Neural crest cell (in vitro differentiated cells): ENCODE data around the gene CLDN5. TPM values are rescaled to one million over a fixed set of nuclear protein-coding genes. Genes with fewer than 3 reads are reported as not detected.
A peak's percentile ranks its signal among the peaks of the same experiment; 100 is the strongest.

Experiments
- DNase-seq: peaks from one replicate; pipeline ENCODE4 v3.0.0; 2021; ENCODE audit warnings: low read depth, mixed read lengths, low spot score
- H3K27ac Mint-ChIP-seq: one replicate; pipeline ENCODE4 v1.8.0; 2021; ENCODE audit warnings: mild to moderate bottlenecking, mixed read lengths; ENCODE audit not compliant: unreplicated experiment
- H3K27me3 Mint-ChIP-seq: 2 replicates; pipeline ENCODE4 v1.8.0; 2021; ENCODE audit warnings: low read depth, mild to moderate bottlenecking, mixed read lengths
- H3K36me3 Mint-ChIP-seq: 2 replicates; pipeline ENCODE4 v1.8.0; 2021; ENCODE audit warnings: low read depth, mild to moderate bottlenecking, mixed read lengths
- H3K4me1 Mint-ChIP-seq: 2 replicates; pipeline ENCODE4 v1.8.0; 2021; ENCODE audit warnings: mixed read lengths
- H3K4me3 Mint-ChIP-seq: one replicate; pipeline ENCODE4 v1.8.0; 2021; ENCODE audit warnings: mild to moderate bottlenecking, mixed read lengths
- H3K9me3 Mint-ChIP-seq: 2 replicates; pipeline ENCODE4 v1.8.0; 2021; ENCODE audit warnings: mixed read lengths
- total RNA-seq: library from RNA; stranded (reverse); gene quantifications from 2 replicates; pipeline ENCODE4 v1.2.1, GENCODE V29; 2021
- TF ChIP-seq, protein P1 (sequence below): fragments of 200-600 bp; sonication (generic); conservative IDR thresholded peaks from 2 replicates; pipeline ENCODE4 v1.5.0; 2021; ENCODE audit warnings: antibody characterized with exemption, mild to moderate bottlenecking

CLDN5 gene
- total RNA-seq, 1 donor from 2014 or later, result 1.3 TPM

DNA sequence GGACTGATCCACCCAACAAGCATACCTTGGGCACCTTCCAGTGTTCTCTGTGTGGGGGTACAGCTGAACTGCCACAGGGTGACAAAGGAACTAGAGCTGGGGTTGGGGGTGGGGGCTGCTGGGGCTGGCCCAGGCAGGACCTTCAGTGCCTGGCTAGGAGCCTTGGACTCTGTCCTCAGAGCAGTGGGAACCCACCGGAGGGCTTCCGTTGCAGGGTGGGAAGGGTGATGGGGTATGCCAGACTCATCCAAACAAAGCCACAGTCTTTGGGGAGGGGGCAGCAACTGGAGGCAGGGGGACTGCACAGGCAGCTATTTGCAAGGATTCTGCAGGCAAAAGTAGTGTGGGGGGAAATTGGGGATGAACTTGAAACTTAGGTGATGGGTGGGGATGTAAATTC lies 35.7 kb upstream of the CLDN5 start:
- DNase-seq, result no peak
- no peak overlapping the region for H3K27ac Mint-ChIP-seq
- H3K36me3 Mint-ChIP-seq, result no peaks in the 10 kb centered on the region
- TF ChIP-seq, protein P1, sequence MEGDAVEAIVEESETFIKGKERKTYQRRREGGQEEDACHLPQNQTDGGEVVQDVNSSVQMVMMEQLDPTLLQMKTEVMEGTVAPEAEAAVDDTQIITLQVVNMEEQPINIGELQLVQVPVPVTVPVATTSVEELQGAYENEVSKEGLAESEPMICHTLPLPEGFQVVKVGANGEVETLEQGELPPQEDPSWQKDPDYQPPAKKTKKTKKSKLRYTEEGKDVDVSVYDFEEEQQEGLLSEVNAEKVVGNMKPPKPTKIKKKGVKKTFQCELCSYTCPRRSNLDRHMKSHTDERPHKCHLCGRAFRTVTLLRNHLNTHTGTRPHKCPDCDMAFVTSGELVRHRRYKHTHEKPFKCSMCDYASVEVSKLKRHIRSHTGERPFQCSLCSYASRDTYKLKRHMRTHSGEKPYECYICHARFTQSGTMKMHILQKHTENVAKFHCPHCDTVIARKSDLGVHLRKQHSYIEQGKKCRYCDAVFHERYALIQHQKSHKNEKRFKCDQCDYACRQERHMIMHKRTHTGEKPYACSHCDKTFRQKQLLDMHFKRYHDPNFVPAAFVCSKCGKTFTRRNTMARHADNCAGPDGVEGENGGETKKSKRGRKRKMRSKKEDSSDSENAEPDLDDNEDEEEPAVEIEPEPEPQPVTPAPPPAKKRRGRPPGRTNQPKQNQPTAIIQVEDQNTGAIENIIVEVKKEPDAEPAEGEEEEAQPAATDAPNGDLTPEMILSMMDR, result no peak
- no peaks in the 10 kb centered on the region for H3K27me3 Mint-ChIP-seq
- H3K4me3 Mint-ChIP-seq, result no peak overlapping the region
- no peaks in the 10 kb centered on the region for H3K9me3 Mint-ChIP-seq
- no peaks in the 10 kb centered on the region for H3K4me1 Mint-ChIP-seq

DNA sequence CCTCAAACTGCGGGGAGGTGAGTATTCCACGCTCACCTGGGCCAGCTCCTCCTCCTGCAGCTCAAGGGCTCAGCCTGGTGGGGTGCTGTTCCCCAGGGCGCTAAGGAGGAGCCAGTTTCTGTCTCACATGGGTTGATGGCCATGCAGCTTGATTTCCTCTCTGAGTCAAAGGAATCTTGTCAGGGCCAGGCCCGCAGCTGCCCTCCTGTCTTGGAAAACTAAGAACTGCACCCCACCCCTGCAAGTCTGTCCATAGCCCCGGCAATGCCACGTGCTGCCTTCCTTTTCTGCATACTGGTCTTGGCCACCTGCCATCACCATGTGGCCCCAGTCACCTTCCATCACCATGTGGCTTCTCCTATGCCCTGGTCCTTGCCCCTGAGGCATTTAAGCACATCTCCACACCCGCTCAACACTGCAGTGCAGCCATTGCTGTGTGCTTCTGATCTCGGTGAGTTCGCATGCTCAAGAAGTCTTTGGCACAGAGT lies 35.2 kb upstream of the CLDN5 start:
- no peaks in the 10 kb centered on the region for H3K9me3 Mint-ChIP-seq
- no peak overlapping the region for H3K4me3 Mint-ChIP-seq
- H3K36me3 Mint-ChIP-seq, result no peaks in the 10 kb centered on the region
- TF ChIP-seq, protein P1, result no peak
- peak overlapping the region; percentile 10 for H3K27ac Mint-ChIP-seq
- H3K4me1 Mint-ChIP-seq, result no peaks in the 10 kb centered on the region
- no peaks in the 10 kb centered on the region for H3K27me3 Mint-ChIP-seq
- DNase-seq, result no peak

DNA sequence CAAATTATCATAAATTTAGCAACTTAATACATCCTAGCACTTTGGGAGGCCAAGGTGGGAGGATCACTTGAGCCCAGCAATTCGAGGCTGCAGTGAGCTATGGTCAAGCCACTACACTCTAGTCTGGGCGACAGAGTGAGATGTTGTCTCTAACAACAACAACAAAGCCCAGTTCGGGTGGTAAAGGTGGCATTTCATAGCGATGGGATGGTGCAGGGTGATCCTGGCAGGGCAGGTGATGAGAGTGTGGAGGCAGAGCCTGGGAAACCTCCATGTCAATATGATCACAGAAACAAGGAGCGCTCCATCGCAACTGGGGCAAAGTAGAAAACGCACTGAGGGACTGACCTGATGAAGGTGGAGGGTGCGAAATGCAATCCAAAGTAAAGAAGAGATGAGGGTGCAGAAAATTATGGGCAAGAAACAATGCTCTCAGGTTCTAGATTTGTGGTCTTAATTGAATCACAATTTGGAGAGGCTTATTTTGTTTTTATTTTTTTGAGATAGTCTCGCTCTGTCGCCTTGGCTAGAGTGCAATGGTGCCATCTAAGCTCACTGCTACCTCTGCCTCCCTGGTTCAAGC lies 32.8 kb upstream of the CLDN5 start:
- Mint-ChIP-seq H3K4me3 (no peak overlapping the region), H3K27ac (no peak overlapping the region)

DNA sequence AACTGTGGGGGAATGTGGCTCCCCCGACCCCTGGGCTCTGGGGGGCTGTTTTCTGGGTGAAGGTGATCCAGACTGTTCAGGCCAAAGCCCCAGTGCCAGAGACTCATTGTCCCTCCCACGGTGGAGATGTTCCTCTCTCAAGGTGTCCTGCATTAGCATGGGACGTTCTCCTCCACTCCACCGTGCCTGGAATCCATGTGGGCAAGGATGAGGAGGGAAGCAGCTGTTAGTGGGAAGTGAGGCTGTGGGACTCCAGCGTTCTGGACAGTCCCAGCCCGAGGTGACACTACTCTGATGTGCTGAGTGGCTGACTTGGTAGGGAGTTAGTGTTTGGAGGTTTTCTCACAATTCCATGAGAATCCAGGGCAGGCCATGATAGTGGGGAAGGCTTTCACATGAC lies 31.4 kb upstream of the CLDN5 start:
- no peaks in the 10 kb centered on the region for H3K9me3 Mint-ChIP-seq
- no peak overlapping the region for H3K4me3 Mint-ChIP-seq
- no peak for DNase-seq
- H3K27ac Mint-ChIP-seq, result no peak overlapping the region
- no peaks in the 10 kb centered on the region for H3K36me3 Mint-ChIP-seq
- H3K4me1 Mint-ChIP-seq, result no peaks in the 10 kb centered on the region
- no peaks in the 10 kb centered on the region for H3K27me3 Mint-ChIP-seq
- TF ChIP-seq, protein P1, result no peak

More for the DNA sequence above, 32.8 kb upstream of the CLDN5 start:
- TF ChIP-seq, protein P1, result no peak
- Mint-ChIP-seq H3K36me3 (no peaks in the 10 kb centered on the region), H3K9me3 (no peaks in the 10 kb centered on the region), H3K4me1 (no peaks in the 10 kb centered on the region), H3K27me3 (no peaks in the 10 kb centered on the region)
- no peak for DNase-seq

DNA sequence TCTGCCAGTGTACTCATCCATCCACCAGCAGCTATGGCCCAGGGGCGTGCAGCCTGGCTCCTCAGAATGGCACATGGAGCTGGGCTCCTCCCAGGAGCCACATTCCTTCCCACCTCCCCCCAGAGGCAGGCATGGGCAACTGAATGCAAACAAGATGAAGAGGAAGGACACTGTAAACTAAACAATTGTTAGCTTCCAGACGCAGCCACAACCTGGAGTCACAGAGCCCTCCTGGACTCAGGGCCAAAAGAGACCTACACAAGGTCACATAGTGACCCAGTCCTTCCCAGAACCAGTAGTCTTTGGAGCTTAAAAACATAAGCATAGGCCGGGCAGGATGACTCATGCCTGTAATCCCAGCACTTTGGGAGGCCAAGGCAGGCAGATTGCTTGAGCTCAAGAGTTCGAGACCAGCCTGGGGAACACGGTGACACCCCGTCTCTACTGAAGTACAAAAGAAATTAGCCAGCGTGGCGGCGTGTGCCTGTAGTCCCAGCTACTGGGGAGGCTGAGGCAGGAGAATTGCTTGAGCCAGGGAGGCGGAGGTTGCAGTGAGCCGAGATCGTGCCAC lies 30.7 kb upstream of the CLDN5 start:
- Mint-ChIP-seq H3K4me3 (no peak overlapping the region), H3K27ac (no peak overlapping the region)
- DNase-seq, result no peak

More for the DNA sequence above, 30.7 kb upstream of the CLDN5 start:
- Mint-ChIP-seq H3K36me3 (no peaks in the 10 kb centered on the region), H3K27me3 (no peaks in the 10 kb centered on the region), H3K9me3 (no peaks in the 10 kb centered on the region), H3K4me1 (no peaks in the 10 kb centered on the region)
- TF ChIP-seq, protein P1, result peak; percentile 43
